HG03469 (cell line): Measurements from ENCODE around the gene GAD1.

Experiments
- ATAC-seq: cut with Tn5 transposase; IDR thresholded peaks from one replicate; pipeline ENCODE4 v1.9.1; 2021; ENCODE audit warnings: mild to moderate bottlenecking, moderate library complexity, moderate number of reproducible peaks; ENCODE audit not compliant: unreplicated experiment

The GAD1 gene

DNA sequence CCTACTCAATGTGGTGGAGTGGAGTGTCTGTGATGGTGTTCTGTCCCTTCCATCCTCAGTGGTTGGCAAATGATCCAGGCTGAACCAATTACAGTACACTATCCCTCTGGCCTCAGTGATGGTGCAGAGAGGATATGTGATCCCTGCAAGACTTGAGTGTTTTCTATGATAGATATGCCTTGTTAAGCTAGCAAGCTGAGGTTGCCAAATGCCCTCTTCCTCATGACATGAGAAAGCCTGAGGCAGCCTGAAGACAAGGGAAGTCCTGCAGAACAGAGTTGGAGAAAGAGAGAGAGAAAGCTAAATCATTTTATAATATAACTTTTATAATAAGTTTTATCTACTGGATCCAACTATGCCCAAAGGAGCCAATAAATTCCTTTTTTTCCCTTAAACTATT, 70.8 kb downstream of the GAD1 start:
- ATAC-seq = no peak

DNA sequence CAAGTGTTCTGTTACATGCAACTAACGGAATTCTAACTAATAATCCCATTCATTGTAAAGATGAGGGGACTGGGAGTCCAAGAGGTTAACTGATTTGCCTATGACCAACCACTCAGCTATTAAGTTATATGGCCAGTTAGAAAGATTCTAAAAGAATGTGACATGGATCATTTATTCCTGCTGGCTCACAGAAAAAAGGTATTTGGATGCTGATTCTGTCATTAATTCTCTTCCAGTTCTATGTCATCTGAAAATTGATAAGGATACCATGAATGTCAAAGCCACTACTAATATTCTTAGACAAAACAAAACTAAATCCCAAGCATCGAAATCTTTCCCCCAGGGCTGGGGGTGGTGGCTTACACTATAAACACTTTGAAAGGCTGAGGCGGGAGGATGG, 71.2 kb downstream of the GAD1 start:
- ATAC-seq = no peak

DNA sequence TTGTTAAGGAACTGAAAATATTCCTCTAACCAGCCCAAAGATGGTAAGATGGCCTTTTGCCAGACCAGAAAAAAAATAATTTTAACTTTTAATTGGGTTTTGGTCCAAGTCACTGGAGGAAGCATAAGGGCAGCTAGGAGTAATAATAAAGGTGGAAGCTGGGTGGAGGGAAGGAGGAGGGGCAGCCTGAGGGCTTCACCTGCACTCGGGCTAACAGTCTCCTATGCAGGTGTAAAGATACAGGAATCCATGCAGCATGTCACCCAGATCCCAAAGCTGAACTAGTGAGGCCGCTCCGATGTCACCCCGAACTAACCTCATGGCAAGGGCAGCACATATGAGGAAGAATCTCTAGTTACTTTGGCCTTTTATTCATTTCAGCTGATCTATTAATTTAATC, 75.2 kb downstream of the GAD1 start:
- no peak for ATAC-seq

DNA sequence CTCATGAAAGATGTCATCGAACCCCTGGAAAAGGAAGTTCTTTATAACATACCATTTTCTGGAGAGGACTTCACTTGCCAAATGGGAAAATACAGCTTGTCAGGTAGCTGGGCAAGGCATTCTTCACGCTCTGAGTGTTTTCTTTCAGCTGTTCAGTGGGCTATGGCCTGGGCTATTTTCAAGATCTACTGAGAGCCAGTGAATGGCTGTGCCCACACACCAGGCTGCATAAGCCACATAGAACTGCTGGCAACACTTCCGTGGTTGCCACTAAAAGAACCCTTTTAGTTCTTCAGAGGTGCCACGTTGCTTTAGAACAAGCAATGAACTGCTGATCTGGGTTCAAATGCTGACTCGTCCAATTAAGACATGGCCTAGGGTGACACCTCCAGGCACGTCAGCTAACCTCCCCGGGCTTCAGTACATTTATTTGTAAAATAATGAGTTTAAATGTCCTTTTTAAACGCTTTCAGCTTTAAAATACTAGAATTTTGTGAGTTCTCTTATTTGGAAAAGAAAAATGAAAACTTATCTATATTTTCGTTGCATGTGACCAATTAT, 75.8 kb downstream of the GAD1 start:
- no peak for ATAC-seq

DNA sequence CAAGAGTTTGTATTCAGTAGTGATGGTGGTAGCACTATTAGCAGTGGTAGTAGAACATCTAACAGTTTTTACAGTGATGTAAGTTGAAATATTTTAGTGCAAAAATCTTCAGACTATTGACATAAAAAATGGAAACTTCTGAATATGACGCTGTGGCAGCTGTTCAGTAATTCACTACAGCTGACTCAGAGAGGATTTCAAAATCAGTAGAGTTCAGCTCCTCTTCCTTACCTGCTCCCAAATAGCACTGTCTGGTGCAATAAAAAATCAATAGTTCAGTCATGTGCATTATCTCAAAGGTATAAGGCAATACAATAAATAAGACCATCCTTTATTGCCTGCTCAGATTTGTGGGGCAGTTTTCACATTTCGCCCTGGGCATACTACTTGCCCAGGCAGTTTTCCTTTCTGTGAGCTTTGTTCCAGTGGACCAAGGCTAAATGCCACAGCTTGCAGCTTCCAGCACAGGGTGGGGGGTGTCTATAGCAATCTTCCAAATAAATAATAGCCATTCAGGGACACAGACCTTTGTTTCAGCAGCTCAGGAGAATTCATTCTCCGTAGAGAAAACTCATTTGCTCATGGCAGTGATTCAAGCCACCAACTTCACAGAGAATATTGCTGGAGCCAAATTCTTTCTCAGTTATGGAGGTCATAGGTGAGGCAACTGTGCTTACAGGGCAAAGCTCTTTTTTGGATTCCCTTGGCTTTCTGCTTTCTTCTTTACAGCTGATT, 78.5 kb downstream of the GAD1 start:
- no peak for ATAC-seq

DNA sequence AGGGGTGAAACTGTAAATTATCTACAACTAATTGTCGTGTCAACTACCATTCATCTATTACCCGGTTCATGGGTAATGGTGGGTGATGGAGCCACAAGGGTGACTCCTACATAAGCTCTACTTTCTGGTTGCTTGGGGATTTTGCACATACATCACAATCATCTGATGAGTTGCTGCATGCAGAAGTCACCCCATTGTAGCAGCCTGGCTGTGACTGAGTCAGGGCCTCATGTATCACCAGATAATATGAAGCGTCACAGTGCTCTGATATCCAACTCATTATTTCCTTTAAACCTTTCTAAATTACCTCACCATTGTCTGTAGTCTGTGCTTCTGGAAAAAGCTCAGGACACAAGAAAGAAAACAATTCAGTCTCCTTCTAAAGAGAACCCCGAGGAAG, 79.9 kb downstream of the GAD1 start:
- ATAC-seq = no peak

DNA sequence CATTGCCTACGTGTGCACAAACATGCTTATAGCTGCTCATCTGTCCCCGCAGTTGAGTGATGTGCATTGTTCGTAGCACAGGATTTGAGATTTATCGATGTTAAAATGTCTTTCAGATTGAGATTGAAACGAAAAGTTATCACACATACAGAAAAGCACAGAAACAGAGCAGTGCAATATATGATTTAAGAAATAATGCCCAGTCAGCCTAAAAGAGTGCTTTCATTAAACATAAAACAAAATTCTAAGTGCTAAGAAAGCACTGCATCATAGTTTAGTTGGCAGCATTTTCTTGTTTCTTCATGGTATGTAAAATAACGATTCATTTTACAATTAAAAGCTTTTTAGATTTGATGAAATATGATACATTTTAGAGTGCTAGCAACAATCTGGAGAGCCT, 80.4 kb downstream of the GAD1 start:
- no peak for ATAC-seq

DNA sequence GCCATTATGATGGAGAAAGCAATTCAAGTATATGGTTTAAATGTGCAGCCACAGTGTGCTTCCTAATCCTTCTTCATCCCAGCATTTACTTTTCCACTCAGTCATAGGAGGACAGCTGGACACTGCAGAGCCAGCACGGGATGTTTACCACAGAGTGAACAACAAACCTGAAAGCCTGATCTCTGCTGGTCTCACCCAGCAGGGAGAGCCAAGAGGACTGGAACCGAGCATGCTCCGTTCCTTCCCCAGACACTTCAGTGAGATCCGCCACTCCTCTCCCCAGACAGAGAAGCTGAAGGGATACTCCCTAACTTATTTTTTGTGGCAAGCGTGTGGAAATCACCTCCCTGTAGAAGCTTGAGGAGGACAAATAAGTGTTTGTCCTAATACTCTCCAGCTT, 89.2 kb downstream of the GAD1 start:
- no peak for ATAC-seq
